Trophoblast cell (in vitro differentiated cells and primary cell): ENCODE measurements around the gene CCNG1.
"Not testable (repeated sequence)": the region's sequence is repeated elsewhere in the genome, so short reads cannot be mapped to it uniquely, and the experiment has no call there.

Experiments used
- DNase-seq, 2 donors: peaks; one replicate each; pipeline ENCODE4 v3.0.0-alpha.2; 2016
- H2AFZ ChIP-seq: 2 replicates; pipeline ENCODE4 v1.6.1; 2013; ENCODE audit warnings: low read length, moderate library complexity, mild to moderate bottlenecking; ENCODE audit not compliant: insufficient read depth, poor library complexity
- H2AK5ac ChIP-seq: 2 replicates; pipeline ENCODE4 v1.6.1; 2013; ENCODE audit warnings: mild to moderate bottlenecking, low read length
- H2BK120ac ChIP-seq: 2 replicates; pipeline ENCODE4 v1.6.1; 2013; ENCODE audit warnings: low read length, mild to moderate bottlenecking, moderate library complexity; ENCODE audit not compliant: insufficient read depth, poor library complexity
- H2BK12ac ChIP-seq: 2 replicates; pipeline ENCODE4 v1.6.1; 2013; ENCODE audit warnings: mild to moderate bottlenecking, low read length, moderate library complexity
- H2BK5ac ChIP-seq: 2 replicates; pipeline ENCODE4 v1.6.1; 2013; ENCODE audit warnings: low read length, low read depth, moderate library complexity, mild to moderate bottlenecking; ENCODE audit not compliant: poor library complexity
- H3K14ac ChIP-seq: 2 replicates; pipeline ENCODE4 v1.6.1; 2013; ENCODE audit warnings: mild to moderate bottlenecking, low read length
- H3K18ac ChIP-seq: 2 replicates; pipeline ENCODE4 v1.6.1; 2013; ENCODE audit warnings: mild to moderate bottlenecking, low read length
- H3K23ac ChIP-seq: 2 replicates; pipeline ENCODE4 v1.6.1; 2013; ENCODE audit warnings: low read length
- H3K27ac ChIP-seq: 2 replicates; pipeline ENCODE4 v1.5.1; 2013; ENCODE audit warnings: low read depth, mild to moderate bottlenecking, inconsistent platforms, low read length, moderate library complexity
- H3K27me3 ChIP-seq: 2 replicates; pipeline ENCODE4 v1.6.1; 2013; ENCODE audit warnings: inconsistent platforms, mild to moderate bottlenecking, low read length, moderate library complexity; ENCODE audit not compliant: insufficient read depth
- H3K36me3 ChIP-seq, 2 experiments: 1 replicate in 1 of 2; 2 replicates in 1 of 2; pipeline ENCODE4 v1.6.1; 2013; ENCODE audit warnings: low read length in 2 of 2, mild to moderate bottlenecking in 2 of 2, moderate library complexity in 1 of 2; ENCODE audit not compliant: insufficient read depth in 2 of 2, control insufficient read depth in 1 of 2
- H3K4ac ChIP-seq: 2 replicates; pipeline ENCODE4 v1.6.1; 2013; ENCODE audit warnings: low read depth, mild to moderate bottlenecking, low read length, moderate library complexity
- H3K4me1 ChIP-seq, 2 experiments: 1 replicate in 1 of 2; 2 replicates in 1 of 2; pipeline ENCODE4 v1.6.1; 2013; ENCODE audit warnings: low read length in 2 of 2, mild to moderate bottlenecking in 2 of 2, moderate library complexity in 1 of 2; ENCODE audit not compliant: insufficient read depth in 2 of 2, control insufficient read depth in 1 of 2
- H3K4me2 ChIP-seq: 2 replicates; pipeline ENCODE4 v1.6.1; 2013; ENCODE audit warnings: inconsistent platforms, mild to moderate bottlenecking, low read length, moderate library complexity
- H3K4me3 ChIP-seq: 2 replicates; pipeline ENCODE4 v1.5.1; 2013; ENCODE audit warnings: mild to moderate bottlenecking, low read depth, low read length, inconsistent platforms
- H3K79me1 ChIP-seq: one replicate; pipeline ENCODE4 v1.6.1; 2013; ENCODE audit warnings: low read length
- H3K79me2 ChIP-seq: 2 replicates; pipeline ENCODE4 v1.6.1; 2013; ENCODE audit warnings: low read length, mild to moderate bottlenecking; ENCODE audit not compliant: control insufficient read depth, insufficient read depth, poor library complexity
- H3K9ac ChIP-seq: 2 replicates; pipeline ENCODE4 v1.6.1; 2013; ENCODE audit warnings: mild to moderate bottlenecking, low read length
- H3K9me3 ChIP-seq: 2 replicates; pipeline ENCODE4 v1.6.1; 2013; ENCODE audit warnings: low read depth, mild to moderate bottlenecking, control low read depth, inconsistent platforms, low read length; ENCODE audit not compliant: insufficient read depth
- H4K12ac ChIP-seq: 2 replicates; pipeline ENCODE4 v1.6.1; 2013; ENCODE audit warnings: low read depth, mild to moderate bottlenecking, low read length, moderate library complexity
- H4K8ac ChIP-seq: 2 replicates; pipeline ENCODE4 v1.6.1; 2013; ENCODE audit warnings: low read depth, mild to moderate bottlenecking, low read length, moderate library complexity
- H4K91ac ChIP-seq: one replicate; pipeline ENCODE4 v1.6.1; 2013; ENCODE audit warnings: low read depth, mild to moderate bottlenecking, low read length, moderate library complexity
- WGBS: extraction: QIAGEN DNeasy Blood & Tissue Kit; methylation state at CpG from one replicate; pipeline ENCODE4 v1.1.7; 2013; ENCODE audit warnings: missing lambda C conversion rate; ENCODE audit not compliant: insufficient read length, insufficient coverage; ENCODE audit errors: extremely low coverage; 5-methylcytosine and 5-hydroxymethylcytosine counted together

Gene CCNG1

GRCh38 chr5:163453705-163454104 lies 16.3 kb downstream of the CCNG1 start:
- no CpG with 5 or more reads among the region's 1 CpG for WGBS

DNA sequence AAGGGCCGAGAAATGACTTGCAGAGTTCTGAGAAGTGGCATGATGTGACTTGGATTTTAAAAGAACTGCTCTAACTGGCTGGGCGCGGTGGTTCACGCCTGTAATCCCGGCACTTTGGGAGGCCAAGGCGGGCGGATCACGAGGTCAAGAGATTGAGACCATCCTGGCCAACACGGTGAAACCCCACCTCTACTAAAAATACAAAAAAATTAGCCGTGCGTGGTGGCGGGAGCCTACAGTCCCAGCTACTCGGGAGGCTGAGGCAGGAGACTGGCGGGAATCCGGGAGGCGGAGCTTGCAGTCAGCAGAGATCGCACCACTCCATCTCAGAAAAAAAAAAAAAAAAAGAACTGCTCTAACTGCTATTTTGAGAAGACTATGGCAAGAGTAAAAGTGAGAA lies 18.0 kb downstream of the CCNG1 start:
- not testable (repeated sequence) for H3K23ac ChIP-seq, H3K27ac ChIP-seq, H3K9ac ChIP-seq, H3K14ac ChIP-seq, H4K8ac ChIP-seq, H3K4ac ChIP-seq, H3K18ac ChIP-seq, DNase-seq, H2BK120ac ChIP-seq, H2BK12ac ChIP-seq, H2AFZ ChIP-seq, H3K36me3 ChIP-seq, H3K79me2 ChIP-seq, H3K9me3 ChIP-seq, H4K91ac ChIP-seq, H2BK5ac ChIP-seq, H3K4me2 ChIP-seq, H3K4me3 ChIP-seq, H3K79me1 ChIP-seq, H3K4me1 ChIP-seq, H4K12ac ChIP-seq, H2AK5ac ChIP-seq, H3K27me3 ChIP-seq
- no CpG with 5 or more reads among the region's 17 CpGs for WGBS

More at GRCh38 chr5:163453705-163454104, 16.3 kb downstream of the CCNG1 start:
- no peak overlapping the region for H3K18ac ChIP-seq
- H3K4me2 ChIP-seq: no peak overlapping the region
- H3K23ac ChIP-seq: no peak overlapping the region
- H3K9me3 ChIP-seq: no peaks in the 10 kb centered on the region
- no peak overlapping the region for H2BK120ac ChIP-seq
- peak in 1 of 2 donors; percentile 85 for DNase-seq
- H2AK5ac ChIP-seq: no peak overlapping the region
- H3K4ac ChIP-seq: no peak overlapping the region
- H3K27ac ChIP-seq: no peak overlapping the region
- peaks cover 2 to 3% of the 10 kb centered on the region in 2 experiments for H3K36me3 ChIP-seq
- H3K79me2 ChIP-seq: no peaks in the 10 kb centered on the region
- H4K8ac ChIP-seq: no peak overlapping the region
- H2BK5ac ChIP-seq: no peak overlapping the region
- H3K27me3 ChIP-seq: no peaks in the 10 kb centered on the region
- no peak overlapping the region for H2BK12ac ChIP-seq
- no peak overlapping the region for H2AFZ ChIP-seq
- no peaks in the 10 kb centered on the region for H3K4me1 ChIP-seq
- no peak overlapping the region for H3K14ac ChIP-seq
- H3K4me3 ChIP-seq: no peak overlapping the region
- H3K79me1 ChIP-seq: no peaks in the 10 kb centered on the region
- no peak overlapping the region for H3K9ac ChIP-seq
- no peak overlapping the region for H4K91ac ChIP-seq
- H4K12ac ChIP-seq: no peak overlapping the region

GRCh38 chr5:163456029-163456589 lies 18.7 kb downstream of the CCNG1 start:
- no peak overlapping the region for H2BK12ac ChIP-seq
- no peak overlapping the region for H3K23ac ChIP-seq
- WGBS: no CpG with 5 or more reads among the region's 2 CpGs
- no peak overlapping the region for H2AK5ac ChIP-seq
- DNase-seq: peak in 1 of 2 donors; percentile 67
- H3K79me1 ChIP-seq: peaks cover 14% of the 10 kb centered on the region
- H4K91ac ChIP-seq: no peak overlapping the region
- no peak overlapping the region for H2BK120ac ChIP-seq
- H3K79me2 ChIP-seq: peaks cover 8% of the 10 kb centered on the region
- H3K4me1 ChIP-seq: no peaks in the 10 kb centered on the region
- no peak overlapping the region for H3K14ac ChIP-seq
- no peaks in the 10 kb centered on the region for H3K27me3 ChIP-seq
- no peak overlapping the region for H2BK5ac ChIP-seq
- H3K18ac ChIP-seq: no peak overlapping the region
- H3K4ac ChIP-seq: no peak overlapping the region
- H2AFZ ChIP-seq: no peak overlapping the region
- peaks cover 2 to 3% of the 10 kb centered on the region in 2 experiments for H3K36me3 ChIP-seq
- no peak overlapping the region for H3K4me3 ChIP-seq
- no peak overlapping the region for H3K27ac ChIP-seq
- H3K9me3 ChIP-seq: no peaks in the 10 kb centered on the region
- H3K4me2 ChIP-seq: no peak overlapping the region
- no peak overlapping the region for H3K9ac ChIP-seq
- no peak overlapping the region for H4K8ac ChIP-seq
- no peak overlapping the region for H4K12ac ChIP-seq

DNA sequence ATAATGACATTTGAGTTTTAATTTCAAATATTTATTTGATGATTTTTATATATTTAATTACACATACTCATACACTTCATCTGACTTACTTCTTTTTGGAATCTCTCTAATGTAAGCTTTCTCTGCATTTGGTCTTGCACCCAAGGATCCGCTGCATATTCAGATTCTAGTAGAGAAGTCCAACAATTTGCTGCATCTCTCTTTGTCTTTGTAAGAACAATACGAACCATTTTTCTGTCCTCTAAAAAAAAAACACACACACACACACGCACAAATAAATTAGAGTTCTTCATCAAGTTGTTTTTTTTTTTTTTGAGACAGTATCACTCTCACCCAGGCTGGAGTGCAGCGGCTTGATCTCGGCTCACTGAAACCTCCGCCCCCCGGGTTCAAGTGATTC lies 19.4 kb downstream of the CCNG1 start:
- Histone ChIP-seq H3K4me2 (no peak overlapping the region), H3K36me3 (peaks cover 0 to 2% of the 10 kb centered on the region in 2 experiments), H4K91ac (no peak overlapping the region), H4K8ac (no peak overlapping the region), H3K4ac (no peak overlapping the region), H3K18ac (no peak overlapping the region), H2BK120ac (no peak overlapping the region), H2AFZ (no peak overlapping the region), H3K79me2 (peaks cover 8% of the 10 kb centered on the region), H2BK12ac (no peak overlapping the region), H3K14ac (no peak overlapping the region), H2BK5ac (no peak overlapping the region), H3K23ac (no peak overlapping the region), H3K27ac (no peak overlapping the region), H3K9me3 (no peaks in the 10 kb centered on the region), H3K79me1 (peaks cover 16% of the 10 kb centered on the region), H3K4me3 (no peak overlapping the region), H3K27me3 (no peaks in the 10 kb centered on the region), H4K12ac (no peak overlapping the region), H2AK5ac (no peak overlapping the region), H3K9ac (no peak overlapping the region), H3K4me1 (no peaks in the 10 kb centered on the region)
- DNase-seq: no peak
- 100% methylated on average over 1 of the region's 7 CpGs for WGBS
